Activated CD4-positive, alpha-beta T cell treated with anti-CD3 and anti-CD28 coated beads, Interleukin-2, amount 50 U/mL, for 48 hours (primary cell): ENCODE results near the gene PRKCB.

Experiments used
- DNase-seq, 2 experiments: peaks; one replicate each; pipeline ENCODE4 v3.0.0-alpha.2; 2020

PRKCB gene

DNA sequence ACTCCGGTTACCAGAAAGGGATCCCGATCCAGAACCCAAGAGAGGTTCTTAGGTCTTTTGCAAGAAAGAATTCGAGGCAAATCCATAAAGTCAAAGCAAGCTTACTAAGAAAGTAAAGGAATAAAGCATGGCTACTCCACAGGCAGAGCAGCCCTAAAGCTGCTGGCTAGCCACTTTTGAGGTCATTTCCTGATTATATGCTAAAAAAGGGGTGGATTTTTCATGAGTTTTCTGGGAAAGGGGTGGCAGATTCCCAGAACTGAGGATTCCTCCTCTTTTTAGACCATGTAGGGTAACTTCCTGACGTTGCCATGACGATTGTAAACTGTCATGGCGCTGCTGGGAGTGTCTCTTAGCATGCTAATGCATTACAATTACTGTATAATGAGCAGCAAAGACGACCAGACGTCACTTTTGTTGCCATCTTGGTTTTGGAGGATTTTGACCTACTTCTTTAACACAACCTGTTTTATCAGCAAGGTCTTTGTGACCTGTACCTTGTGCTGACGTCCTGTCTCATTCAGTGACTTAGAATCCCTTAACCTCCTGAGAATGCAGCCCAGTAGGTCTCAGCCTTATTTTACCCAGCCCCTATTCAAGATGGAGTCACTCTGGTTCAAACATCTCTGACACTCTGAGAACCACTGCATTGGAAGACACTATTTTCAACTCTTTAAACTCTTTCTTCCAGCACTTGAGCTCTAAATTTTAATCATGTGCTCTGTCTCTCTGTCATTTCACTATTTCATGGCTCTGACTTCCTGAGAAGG, 216.7 kb downstream of the PRKCB start:
- no peak for DNase-seq

GRCh38 chr16:24053099-24053946, 217.5 kb downstream of the PRKCB start:
- DNase-seq, result no peak

- no peak for DNase-seq
Observed at GRCh38 chr16:24054741-24055491, 219.1 kb downstream of the PRKCB start.

GRCh38 chr16:24062270-24062817, 226.6 kb downstream of the PRKCB start:
- no peak for DNase-seq

DNA sequence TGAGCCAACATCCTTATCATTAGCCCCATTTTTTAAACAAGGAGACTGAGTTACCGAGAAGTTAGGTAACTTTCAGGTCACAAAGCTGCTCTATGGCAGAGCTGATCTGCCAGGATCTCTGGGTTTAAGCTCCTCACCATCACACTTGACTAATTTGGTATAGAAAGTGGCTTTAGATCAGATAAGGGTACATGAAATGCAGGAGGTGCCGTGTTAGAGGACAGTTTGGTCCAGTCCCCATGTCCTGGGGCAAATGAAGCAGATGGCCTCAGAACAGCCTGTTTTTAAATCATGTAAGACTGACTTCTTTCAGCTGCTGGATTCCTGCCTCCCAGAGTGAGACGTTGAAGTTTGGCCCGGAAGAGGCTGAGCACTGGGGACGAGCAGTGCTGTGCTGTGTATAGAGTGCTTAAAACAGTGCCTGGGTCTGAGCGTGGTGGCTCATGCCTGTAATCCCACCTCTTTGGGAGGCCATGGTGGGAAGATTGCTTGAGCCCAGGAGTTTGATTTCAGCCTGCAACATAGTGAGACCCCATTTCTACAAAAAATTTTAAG, 233.3 kb downstream of the PRKCB start:
- DNase-seq, result no peak

GRCh38 chr16:24070851-24071250, 235.1 kb downstream of the PRKCB start:
- DNase-seq, result peak; percentile 37 to 42

DNA sequence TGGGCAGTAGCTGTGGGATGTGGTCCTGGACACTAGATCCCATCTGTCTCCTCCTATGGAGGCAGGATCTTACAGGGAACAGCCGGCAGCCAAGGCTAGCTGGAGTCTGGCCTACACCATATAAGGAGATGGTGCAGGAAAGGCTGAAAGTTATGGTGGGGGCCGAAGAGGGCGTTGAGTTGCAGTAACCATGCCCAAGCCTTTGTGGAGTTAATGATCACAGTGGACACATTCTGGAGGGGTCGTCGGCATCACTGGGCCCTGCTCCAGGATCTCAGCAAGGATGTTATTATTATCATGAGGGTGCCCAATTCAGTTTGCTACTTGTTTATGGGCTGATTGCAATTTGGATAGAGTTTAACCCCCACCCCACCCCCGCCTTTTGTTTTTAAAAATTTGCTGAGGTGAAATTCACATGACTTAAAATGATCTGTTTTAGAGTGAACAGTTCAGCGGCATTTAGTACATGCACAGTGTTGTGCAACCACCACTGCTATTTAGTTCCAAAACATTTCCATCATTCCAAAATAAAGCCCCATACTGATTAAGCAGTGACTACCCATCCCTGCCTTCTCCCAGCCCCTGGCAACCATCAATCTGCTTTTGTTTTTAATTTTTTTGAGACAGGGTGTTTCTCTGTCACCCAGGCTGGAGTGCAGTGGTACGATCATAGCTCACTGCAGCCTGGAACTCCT, 236.0 kb downstream of the PRKCB start:
- no peak for DNase-seq

DNA sequence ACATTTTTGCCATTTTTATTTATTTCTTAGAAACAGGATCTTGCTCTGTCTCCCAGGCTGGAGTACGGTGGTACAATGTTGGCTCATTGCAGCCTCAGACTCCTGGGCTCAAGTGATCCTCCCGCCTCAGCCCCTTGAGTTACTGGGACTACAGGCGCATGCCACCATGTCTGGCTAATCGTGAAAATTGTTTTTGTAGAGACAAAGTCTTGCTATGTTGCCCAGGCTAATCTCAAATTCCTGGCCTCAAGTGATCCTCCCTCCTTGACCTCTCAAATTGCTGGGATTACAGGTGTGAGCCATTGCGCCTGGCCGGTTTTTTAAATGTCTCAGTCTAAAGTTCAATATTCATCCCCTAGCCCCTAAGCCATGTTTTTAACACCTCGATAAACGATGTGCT, 237.5 kb downstream of the PRKCB start:
- DNase-seq, result no peak

DNA sequence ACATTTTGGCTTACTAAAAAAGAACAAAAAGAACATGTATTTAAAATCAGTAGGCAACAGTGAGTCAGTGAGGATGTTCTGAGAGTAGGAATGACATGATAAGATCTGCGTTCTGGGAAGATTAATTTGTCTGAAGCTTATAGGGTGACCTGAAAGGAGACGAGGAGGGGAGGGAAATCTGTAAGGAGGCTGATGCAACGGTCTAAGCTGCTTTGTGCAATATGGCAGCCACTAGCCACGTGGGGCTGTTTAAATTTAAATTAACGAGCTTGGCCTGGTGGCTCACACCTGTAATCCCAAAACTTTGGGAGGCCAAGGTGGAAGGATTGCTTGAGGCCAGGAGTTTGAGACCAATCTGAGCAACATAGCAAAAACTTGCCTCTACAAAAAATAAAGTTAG, 238.8 kb downstream of the PRKCB start:
- DNase-seq, result no peak

DNA sequence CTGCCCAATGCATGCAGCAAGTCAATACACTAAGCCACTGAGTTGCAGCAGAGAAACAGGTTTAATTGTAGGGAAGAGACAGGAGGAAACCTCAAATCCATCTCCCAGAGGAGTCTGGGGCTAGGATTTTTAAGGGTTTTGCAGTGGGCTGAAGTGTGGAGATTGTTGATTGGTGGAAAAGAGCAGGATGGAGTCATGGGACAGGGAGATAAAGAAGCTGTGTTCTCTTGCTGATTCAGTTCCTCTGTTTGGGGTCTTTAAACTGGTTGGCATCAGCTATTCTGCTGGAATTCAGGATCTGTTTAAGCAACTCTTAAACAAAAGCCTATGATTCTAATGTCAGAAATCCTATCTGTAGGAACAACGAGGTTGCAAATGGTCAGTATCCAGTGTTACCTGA, 239.5 kb downstream of the PRKCB start:
- no peak for DNase-seq

- DNase-seq, result peak; percentile 20 to 39
Observed at GRCh38 chr16:24075931-24076716, 240.3 kb downstream of the PRKCB start.

DNA sequence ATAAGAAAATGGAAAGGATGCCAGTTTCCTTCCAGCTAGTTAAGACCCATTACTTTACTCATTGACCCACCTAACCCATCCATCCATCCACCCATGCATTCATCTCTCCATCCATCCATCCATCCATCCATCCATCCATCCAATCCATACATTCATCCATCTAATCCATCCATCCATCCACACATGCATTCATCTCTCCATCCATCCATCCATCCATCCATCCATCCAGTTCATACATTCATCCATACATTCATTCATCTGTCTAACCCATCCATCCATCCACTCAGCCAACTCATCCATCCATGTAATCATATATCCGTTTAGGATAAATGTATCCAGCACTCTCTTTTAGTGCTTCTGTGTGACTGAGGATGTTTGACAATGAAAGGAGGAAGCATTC, 241.5 kb downstream of the PRKCB start:
- DNase-seq, result no peak

GRCh38 chr16:24077966-24078365, 242.2 kb downstream of the PRKCB start:
- DNase-seq, result no peak

- no peak for DNase-seq
Observed at GRCh38 chr16:24085666-24086065, 249.9 kb downstream of the PRKCB start.

GRCh38 chr16:24087891-24088410, 252.2 kb downstream of the PRKCB start:
- no peak for DNase-seq

- DNase-seq, result no peak
Observed at GRCh38 chr16:24088767-24089166, 253.0 kb downstream of the PRKCB start.

DNA sequence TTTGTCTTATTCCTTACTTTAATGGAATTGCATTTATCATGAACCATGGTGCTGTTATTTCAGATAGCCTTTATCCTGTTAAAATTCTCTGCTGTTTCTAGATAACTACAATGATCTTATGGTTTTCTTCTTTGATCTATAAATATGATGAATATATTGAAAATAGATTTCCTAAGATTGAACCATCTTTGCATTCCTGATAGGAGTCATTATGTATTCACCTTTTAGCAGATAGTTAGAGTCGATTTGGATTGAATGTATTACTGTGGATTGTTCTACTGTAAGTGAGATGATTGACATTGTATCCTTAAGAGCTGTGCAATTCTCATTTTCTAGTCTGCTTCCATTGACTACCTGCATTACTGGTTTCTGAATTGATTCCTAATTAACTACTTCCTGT, 255.3 kb downstream of the PRKCB start:
- no peak for DNase-seq

GRCh38 chr16:24093049-24093448, 257.3 kb downstream of the PRKCB start:
- no peak for DNase-seq

DNA sequence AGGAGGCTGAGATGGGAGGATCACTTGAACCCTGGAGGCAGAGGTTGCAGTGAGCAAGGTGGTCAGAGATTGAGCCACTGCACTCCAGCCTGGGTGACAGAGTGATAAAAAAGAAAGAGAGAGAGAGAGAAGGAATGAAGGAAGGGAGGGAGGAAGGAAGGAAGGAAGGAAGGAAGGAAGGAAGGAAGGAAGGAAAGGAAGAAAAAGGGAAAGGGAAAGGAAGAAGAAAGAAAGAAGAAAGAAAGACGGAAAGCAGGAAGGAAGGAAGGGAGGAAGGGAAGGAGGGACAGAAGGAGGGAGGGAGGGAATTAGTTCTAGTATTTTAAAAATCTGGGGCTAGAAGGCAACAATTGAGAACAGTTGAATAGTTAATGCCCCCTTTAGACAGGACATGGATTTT, 258.9 kb downstream of the PRKCB start:
- no peak for DNase-seq

DNA sequence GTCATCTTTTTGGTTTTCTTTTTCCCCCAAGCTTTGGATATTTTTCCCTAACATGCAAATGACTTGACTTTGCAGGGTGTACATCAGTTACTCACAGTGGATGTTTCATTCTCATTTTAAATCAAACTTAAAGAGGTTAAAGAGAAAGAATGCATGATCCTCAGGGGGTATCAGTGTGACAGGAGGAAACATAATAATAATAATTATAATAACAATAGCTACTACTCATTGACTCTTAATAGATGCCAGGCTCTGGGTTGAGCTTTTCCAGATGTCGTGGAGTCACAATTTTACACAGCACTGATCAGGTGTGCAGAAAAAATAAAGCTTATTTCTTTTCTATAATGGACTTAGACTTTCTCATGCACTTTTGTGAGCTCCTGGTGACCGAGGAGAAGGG, 263.1 kb downstream of the PRKCB start:
- DNase-seq, result no peak

GRCh38 chr16:24101431-24101830, 265.6 kb downstream of the PRKCB start:
- no peak for DNase-seq
